ENCODE results near the gene HNRNPM.

- TF ChIP-seq, protein P1, sequence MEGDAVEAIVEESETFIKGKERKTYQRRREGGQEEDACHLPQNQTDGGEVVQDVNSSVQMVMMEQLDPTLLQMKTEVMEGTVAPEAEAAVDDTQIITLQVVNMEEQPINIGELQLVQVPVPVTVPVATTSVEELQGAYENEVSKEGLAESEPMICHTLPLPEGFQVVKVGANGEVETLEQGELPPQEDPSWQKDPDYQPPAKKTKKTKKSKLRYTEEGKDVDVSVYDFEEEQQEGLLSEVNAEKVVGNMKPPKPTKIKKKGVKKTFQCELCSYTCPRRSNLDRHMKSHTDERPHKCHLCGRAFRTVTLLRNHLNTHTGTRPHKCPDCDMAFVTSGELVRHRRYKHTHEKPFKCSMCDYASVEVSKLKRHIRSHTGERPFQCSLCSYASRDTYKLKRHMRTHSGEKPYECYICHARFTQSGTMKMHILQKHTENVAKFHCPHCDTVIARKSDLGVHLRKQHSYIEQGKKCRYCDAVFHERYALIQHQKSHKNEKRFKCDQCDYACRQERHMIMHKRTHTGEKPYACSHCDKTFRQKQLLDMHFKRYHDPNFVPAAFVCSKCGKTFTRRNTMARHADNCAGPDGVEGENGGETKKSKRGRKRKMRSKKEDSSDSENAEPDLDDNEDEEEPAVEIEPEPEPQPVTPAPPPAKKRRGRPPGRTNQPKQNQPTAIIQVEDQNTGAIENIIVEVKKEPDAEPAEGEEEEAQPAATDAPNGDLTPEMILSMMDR (conservative IDR thresholded peaks at IDR 0.05; ENCODE audit: low read length), result no peak
- TF ChIP-seq EZH2phosphoT487 (IDR thresholded peaks at IDR 0.05; ENCODE audit: borderline replicate concordance), result no peak
Observed at GRCh38 chr19:8403098-8403819, 41.5 kb upstream of the HNRNPM start.
